NCI-H187 (cell line): Measurements from ENCODE around the gene SEPTIN11.

Experiments used
- DNase-seq, 2 experiments: peaks; one replicate each; lab custom pipeline; 2025; lab: John Stamatoyannopoulos, UW

SEPTIN11 gene

DNA sequence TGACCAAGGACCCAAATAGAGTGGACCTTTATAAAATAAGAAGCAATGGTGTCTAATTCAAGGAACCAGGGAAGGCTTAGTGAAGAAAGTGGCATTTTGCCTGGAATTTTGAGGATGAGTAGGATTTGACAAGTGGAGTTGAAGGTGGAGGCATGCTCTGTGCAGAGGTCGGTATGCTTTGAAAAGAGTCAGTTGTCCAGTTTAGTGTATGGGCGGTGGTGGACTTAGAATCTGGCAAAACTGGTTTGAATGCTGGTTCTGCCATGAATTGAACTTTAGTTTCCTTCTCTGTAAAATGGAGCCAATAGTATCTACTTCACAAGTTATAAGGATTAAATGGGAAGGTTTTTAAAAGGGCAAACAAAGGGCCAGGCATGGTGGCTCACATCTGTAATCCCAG, 29.7 kb downstream of the SEPTIN11 start:
- no peak for DNase-seq

DNA sequence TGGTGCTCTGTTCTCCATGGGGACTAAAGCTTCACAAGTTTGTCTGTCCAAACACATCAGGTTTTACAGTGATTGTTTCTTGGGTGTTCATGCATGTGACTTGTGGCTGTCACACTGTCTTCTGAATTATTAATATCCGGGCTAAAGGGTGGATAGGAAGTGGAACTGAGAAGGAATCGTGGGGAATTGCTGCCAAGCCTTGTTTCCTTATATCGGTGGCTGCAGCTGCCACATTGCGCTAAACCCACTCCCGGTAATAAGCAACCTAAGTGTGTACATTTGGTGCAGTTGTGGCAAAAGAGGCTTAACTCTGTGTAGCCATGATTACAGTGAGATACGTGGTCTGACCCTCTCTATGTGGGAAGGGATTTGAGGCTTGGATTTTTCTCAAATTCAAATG, 30.7 kb downstream of the SEPTIN11 start:
- DNase-seq: peak in 1 of 2 experiments; percentile 4

DNA sequence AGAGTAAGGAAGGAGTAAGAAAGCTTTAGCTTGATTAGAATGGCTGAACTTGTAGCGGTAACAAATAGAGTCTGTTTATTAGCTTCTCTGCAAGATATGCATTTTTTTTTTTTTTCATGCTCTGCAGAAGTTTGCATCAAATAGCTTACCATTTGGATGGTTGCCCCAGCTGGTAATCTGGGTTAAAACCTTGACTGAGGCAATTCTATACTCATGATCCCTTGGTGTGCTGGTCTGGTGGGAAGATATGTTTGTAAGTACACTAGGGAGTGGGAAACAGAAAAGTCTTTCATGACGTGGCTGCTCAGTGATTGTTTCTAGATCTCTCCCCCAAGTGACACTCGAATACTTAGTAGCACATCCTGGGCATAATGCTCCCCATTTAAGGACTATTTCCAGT, 32.1 kb downstream of the SEPTIN11 start:
- DNase-seq: no peak

DNA sequence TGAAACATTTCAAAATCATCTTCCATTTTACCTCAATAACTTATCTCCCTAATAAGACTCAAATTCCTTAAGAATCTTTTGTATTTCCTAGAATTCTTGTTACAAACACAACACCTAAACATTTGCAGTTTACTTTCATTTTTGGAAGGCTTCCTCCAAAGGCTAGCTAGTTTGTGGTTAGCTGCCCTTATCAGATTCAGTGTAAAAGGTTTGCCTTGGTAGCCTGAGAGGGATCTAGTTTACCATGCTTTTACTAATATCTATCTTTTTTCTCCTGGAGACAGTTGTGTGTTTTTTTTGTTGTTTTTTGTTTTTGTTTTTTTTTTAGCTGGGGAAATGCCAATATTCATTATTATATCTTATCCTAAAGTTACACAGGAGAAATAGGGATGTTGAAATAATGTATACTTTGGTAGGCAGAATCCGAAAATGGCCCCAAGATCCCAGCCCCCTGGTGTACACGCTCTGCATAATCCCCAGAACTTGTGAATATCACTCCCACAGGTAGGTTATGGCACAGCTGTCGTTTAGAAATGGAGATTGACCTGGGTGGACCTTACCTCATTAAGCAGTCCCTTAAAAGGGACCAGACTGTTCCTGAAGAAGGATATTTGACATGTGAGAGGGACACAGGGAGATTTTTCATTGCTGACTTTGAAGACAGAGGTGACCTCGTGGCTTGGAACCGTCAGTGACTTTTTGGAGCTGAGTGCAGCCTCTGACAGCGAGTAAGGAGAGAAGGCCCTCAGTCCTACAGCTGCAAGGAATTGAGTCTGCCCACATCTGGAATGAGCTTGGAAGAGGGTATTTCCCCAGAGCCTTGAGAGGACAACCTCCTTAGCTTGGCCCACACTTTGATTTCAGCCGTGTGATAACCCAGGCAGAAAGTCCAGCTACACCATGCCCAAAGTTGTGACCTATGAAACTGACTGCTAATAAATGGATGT, 33.4 kb downstream of the SEPTIN11 start:
- DNase-seq: no peak

DNA sequence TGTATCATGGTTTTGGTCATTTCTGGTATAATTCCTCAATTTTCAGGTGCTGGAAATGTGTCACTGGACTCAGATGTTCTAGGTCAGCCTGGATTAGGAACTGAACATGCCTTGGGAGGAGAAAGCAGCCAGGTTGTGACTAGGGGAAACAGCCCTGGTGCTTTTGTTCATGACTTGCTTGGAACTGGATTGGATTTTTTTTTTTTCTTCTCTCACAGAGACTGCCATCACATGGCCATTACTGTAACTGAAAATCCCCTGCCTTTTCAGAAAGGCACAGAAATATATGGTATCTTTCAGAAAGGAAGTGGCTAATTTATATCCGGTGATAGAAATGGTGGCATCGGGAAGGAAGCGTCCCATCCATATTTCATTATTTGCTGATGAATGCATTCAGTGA, 34.6 kb downstream of the SEPTIN11 start:
- DNase-seq: no peak

DNA sequence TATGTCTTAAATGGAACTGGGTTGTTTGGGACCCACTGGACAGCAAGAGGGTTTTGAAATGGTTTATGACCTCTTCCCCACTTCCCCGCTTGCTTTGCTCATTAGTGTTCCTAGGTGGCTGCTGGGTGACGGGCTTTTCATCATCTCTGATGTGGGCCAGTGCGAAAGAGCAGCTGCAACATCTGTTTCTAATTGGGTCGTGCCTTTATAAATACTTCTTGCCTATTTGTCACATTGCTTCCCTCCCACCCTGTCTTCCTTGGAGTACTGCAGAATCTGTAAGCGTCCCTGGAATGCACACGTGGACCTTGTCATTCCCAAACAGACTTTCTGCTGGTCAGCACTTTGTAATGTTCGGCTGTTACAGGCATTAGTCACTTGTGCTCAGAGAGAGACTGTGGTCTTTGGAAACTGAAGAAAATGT, 35.2 kb downstream of the SEPTIN11 start:
- DNase-seq: no peak

DNA sequence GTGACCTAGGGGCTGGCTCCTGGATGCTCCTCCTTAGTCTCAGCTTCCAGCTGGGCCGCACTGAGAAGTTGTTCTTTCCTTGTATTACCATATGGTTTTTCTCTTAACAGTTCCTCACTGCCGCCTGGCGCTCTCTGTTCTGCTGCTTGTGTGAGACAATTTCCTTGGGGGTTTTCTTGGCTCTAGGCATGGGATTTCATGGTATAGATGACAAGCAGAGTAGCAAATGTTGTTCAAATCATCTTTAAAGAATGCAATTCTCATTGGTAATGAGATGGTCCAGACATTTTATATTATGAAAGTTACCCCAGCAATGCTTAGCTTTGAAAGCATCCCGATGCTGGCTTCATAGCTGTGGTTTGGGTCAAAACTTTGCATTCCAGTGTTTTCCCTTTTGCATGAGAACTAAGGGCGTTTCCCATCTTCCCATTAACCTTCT, 37.6 kb downstream of the SEPTIN11 start:
- no peak for DNase-seq

DNA sequence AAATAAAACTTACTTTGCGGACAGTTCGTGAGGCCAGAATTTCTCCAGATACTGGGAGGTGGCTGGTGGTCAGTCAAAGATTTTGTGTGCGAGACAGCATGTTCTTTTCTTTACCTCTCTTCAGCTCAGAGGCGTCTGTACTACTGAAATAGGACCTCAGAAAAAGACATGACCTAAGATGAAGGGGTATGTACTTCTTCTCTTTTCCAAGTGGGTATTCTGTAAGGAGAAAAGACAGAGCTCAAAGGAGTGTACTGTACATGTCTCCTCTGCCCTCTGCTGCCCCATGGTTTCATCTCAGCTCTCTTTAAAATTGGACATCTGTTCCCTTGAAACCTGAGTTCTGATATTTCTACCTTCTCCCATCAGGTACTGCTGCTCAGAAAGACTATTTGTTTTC, 38.1 kb downstream of the SEPTIN11 start:
- DNase-seq: no peak

DNA sequence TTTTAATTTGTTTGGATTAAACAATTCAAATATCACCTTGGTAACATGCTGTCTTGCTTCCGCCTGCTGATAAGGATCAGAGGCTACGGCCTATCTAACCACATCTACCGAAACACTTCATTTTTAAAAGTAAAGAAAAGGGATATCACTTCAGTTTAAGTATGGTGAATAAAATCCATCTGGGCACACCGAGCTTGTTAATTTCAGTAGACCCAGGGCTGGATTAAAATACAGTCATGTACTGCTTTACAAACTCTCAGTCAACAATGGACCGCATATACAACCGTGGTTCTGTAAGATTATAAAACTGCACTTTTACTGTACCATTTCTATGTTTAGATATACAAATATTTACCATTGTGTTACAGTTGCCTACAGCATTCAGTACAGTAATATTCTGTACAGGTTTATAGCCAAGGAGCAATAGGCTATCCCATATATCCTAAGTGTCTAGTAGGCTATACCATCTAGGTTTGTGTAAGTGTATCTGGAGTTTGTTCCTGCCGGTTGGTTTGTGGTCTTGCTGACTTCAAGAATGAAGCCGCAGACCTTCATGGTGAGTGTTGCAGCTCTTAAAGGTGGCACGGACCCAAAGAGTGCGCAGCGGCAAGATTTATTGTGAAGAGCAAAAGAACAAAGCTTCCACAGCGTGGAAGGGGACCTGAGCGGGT, 40.0 kb downstream of the SEPTIN11 start:
- DNase-seq: no peak

DNA sequence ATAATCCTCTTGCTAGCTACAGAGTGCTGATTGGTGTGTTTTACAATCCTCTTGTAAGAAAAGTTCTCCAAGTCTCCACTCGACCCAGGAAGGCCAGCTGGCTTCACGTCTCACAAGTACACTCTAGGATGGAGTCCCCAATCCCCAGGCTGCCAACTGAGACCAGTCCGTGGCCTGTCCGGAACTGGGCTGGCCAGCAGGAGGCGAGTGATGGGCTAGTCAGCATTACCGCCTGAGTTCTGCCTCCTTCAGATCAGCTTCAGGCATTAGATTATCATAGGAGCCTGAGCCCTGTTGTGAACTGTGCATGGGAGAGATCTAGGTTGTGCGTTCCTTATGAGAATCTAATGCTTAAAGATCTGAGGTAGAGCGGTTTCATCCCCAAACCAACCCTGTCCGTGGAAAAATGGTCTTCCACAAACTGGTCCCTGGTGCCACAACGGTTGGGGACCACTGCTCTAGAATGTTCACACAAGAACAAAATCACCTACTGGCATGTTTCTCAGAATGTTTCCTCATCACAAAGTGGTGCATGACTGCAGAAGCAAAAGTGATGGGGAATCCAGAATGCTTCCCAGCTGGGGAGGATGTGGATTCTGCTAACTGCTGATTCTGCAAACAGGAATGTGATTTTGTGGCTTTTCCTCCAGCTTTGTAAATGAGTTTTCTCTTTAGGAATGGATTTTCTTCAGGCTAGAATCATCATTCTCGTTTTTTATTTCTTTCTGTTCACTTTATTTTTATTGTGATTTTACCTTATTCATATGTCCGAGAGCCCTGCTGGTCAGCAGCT, 40.9 kb downstream of the SEPTIN11 start:
- DNase-seq: no peak

DNA sequence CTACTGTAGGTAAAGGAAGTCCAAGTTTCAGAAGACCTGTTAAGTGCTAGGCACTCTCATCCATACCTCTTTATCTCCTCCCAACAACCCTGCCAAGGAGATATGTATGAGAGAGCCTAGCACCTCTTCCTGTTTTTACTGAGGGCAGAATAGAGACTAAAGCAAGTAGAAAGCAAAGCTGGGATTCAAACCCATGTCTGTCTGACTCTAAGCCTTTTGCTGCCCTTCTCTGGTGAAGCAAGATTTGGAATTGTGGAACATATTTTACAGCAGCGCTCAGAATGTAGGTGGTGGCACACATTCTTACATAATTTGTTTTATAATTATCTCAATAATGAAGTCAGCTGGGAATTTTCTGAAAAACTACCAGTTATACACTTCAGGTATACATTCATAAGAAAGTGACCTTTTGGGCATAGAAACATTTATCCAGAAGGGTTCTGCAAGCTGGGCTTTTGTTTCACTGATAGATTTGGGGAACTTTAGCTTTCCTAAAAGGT, 41.7 kb downstream of the SEPTIN11 start:
- DNase-seq: no peak

DNA sequence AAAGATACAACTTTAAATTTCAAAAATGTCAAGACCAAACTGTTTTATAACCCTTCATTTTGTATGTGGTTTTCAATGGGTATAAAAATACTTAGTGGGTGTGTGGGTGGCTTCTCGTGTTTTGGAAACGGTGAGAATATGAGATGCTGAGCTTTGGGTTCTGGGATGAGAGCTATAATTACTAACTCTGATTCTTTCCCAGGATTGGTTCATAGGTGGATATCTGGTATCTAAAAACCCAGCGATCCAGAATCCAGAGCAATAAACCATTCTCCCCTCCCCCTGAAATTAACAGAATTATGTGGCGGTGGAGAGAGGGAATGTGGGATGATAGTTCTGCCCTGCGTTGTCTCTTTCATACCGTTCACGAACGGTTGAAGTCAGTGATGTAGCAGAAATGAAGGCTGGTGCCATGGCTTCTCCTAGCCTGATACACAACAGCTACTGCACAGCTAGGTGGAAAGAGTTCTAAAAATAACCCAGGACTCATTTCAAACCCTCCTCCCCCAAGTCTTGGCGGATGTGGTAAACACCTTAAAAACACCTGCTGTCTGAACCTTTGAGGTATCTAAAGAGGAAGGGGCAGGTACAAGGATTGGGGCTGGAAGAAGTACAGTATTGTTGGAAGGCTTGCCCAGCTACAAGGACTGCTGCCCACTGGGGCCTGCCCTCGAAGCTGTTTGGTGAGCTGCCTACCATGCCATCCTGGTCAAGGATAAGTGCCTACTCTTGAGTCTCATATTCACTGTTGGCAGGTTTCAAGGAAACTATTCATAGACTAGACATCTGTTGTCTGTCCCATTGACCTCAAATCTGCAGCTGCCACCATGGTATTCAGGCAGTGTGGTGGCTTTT, 44.5 kb downstream of the SEPTIN11 start:
- peak; percentile 79 to 85 for DNase-seq

DNA sequence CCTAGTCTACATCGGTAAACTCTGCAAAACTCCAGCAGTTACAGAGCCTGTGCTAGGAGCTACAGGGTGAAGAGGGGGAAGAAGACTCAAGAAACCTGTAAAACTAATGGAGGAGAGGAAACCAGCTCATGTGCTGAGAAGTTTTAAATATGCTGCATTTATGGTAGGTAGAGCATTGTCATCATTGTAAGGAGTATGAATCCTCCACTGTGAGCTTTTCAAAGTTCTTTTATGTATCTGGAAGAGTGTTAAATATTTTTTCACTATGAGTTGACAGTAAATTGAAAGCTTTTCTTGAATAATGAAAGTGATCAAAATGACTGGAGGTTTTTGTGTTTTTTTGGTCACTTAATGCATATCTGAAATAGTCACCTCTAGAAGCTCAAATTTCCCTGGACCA, 46.2 kb downstream of the SEPTIN11 start:
- no peak for DNase-seq

DNA sequence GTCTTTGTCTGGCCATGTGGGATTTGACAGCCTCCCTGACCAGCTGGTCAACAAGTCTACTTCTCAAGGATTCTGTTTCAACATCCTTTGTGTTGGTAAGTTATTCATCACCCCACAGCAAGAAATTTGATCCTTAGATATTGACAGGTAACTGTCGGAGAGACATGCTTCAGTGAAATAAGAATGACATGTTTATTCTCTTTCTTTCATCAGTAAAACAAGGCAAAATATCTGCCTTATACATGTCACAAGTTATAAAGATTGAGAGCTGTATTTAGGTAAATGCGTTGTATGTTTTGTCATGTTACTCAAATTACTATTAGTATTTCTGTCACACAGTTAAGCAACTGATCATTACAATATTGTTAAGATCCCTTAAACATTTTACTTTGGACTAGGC, 46.9 kb downstream of the SEPTIN11 start:
- peak in 1 of 2 experiments; percentile 55 for DNase-seq

DNA sequence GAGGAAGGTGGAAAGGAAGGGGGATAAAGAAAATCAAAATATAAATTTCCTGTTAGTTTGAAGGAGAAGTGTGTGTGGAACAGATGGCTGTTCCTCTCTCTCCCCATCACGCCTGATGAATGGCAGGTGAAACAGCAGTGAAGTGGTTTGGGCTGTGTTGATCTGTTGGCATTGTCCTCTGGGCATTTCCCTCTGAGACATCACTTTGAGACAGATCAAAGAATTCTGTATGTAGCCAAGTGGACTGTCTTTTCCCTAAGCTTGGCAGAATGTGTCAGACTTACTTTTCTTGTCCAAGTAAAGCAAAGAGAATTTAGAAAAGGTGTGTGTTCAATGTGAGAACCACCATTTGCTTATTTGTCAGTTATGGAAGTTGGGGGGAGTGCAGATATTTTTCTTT, 47.5 kb downstream of the SEPTIN11 start:
- peak; percentile 34 to 38 for DNase-seq

DNA sequence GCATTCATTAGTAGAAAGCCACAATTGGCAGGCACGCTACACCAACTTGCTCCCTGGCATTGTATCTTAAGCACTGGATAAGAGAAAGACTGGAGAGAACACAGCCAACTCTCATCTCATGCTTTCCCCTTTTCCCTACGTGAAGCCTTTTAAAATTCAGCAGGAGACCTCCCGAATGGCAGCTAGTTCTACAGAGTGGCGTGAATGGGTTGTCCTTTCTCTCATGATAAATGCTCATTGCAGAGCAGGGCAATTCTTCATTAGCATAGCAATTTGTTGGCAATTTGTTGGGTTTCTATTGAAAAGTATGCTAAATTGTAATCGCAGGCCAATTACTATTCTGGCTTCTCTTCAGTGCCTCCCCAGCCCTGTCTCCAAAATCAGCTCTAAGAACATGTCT, 48.0 kb downstream of the SEPTIN11 start:
- DNase-seq: no peak

DNA sequence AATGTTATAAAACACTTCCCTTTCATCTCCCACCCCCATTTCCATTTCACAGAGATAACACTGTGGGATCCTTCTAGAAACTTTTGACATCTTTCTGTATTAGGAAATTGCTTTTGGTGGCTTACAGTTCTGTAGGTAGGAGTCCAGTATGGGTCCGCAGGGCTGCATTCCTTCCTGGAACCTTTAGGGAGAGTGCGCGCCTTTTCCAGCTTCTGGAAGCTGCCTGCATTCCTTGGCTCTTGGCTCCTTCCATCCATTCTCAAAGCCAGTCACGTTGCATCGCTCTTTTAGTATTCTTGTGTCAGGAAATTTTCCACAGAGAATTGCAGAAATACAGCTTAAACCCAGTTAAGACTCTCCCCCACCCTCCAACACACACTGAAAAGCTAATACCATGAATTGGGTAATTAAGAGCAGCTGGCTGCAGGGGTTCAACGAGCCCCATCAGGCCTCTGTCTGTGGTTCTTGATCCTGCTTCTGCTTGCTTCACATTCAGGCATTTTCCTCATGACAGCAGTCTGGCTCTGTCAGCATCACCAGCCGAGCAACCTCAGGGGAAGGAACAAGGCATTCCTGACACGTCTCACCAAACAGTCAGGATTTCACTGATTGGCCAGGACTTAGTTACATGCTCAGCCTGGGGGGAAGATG, 48.8 kb downstream of the SEPTIN11 start:
- DNase-seq: no peak
